ENCODE results near the gene GNAQ.

Gene GNAQ

DNA sequence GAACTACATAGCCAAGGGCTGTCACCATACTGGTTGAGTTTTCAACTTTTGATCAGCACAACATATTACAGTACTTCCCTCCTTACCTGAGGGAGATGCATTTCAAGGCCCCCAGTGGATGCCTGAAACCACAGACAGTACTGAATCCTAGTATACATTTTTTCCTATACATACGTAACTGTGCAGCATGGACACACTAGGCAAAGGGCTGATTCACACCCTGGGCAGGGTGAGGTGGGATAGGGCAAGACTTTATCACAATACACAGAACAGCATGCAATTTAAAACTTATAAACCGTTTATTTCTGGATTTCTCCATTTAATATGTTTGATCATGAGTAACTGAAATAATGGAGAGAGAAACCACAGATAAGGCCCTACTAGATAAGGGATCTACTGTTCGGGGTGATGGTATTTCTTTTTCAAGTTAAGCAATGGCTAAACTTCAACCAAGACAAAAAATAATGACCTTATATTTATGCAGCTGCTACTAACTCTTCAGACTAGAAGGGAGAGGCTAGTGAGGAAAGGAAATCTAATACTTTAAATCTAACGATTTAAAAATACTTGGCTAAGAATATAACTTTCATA is 196.6 kb downstream of the GNAQ start:
- DNase-seq, result no peak

DNA sequence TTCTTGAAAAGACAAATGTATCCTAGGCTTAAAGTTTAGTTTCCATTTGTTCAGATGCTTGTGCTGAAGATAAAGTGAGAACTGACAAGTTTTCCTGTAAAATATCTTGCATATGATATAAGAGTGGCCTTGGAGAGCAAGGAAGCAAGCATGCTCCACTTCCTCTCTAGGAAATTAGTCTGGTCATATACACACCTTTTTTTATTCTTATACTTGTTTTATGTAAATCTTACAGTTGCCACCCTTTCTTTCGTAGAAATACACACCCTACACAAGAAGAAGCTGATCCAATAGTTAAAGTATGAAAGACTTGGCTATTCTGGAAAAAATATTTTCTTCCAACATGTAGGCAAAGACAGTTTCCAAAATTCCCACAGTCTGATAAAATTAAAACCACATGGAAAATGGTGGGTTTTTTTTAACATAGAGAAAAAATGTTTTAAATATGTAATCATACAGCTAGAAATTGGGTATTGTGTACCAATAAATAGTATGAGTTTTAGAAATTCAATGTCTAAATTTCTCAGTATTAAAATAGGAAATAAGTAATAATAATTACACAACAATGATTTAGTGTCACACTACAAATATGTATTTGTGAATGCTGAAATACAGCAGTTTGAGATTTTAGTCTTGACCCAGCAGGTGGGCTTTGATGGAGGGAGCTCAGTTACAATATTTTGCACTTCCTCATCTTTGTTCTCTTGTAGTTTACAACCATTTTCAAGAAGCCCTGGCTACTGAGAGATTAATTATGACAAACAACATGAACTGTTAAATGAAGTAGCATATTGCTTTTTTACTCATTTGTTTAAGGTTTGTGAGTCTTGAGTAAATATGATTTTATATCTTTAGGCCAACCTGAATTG is 197.8 kb downstream of the GNAQ start:
- DNase-seq, result no peak

DNA sequence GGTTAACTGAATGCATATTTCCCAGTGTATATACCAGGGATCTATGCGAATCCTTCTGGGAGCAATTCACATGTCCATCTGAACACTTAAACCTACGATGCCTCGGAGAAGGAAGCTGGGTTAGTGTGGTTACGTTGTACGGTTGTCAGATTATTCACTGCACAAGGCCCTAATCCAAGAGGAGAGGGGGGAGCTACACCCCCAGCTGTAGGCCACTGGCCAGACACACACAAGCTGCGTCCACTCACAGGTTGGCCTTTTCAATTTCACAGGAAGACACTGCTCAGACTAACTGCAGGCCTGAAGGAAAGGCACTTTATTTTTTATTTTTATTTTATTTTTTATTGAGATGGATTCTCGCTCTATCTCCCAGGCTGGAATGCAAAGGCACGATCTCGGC is 199.0 kb downstream of the GNAQ start:
- no peak for DNase-seq

DNA sequence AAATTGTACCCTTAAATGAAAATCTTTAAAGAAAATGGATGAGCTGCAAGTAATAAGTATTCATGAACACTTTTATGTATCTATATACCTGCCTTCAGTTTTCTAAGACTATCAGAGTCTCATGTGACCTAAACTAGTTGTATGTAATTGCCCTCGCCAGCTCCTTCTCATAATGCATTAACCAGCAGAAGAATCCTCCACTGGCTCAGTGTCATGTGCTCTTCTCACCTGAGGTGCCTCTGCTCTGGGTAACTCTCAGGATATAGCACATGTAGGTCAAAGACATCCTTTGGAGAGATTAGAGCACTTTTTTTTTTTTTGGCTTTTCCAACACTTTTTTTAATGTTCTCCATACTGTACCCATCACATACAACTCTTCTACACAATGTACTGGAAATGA is 199.8 kb downstream of the GNAQ start:
- DNase-seq, result no peak

DNA sequence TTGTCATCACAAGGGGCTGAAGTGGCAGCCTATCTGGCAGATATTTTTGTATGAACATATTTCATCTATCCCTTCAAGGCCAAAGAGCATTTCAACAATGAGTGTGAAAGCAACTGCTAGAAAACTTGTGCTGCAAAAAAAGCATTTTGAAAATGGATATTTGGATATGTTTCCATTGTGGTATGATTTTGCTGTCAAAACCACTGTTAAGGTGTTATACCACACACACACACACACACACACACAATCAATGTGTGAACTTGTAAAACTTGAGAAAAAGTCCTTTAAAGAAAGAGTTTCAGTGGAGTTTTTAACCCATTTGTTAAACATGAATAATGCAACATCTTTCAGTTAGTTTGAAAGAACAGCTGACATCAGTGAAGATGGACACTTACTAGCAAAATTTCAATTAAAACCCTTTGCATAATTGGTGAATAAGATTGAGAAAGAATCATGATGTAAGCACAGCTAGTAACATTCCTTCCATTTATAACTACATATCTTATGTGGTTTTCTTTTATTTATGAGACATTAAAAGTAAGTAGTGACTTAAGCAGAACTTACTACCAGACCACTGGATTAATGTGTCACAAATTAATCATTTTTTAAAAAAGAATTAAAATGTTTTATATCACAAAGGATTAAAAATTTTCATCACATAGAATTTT is 200.9 kb downstream of the GNAQ start:
- no peak for DNase-seq

DNA sequence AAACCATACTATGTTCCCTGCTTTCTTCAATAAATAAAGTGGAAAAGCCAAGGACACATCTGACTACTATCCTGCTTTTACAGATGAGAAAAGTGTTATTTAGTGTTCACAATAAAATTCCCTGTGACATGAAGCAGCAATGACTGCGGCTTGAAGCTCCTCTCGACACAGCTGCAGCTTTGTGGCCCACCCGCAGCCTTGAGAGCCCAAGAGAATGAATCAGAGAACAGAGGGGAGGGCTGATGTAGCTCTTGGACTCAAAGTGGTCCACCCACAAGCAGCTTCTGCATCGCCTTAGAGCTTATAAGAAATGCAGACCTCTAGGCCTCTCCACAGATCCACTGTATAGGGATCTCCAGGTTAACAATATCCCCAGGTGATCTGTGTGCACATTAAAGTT is 202.2 kb downstream of the GNAQ start:
- no peak for DNase-seq

DNA sequence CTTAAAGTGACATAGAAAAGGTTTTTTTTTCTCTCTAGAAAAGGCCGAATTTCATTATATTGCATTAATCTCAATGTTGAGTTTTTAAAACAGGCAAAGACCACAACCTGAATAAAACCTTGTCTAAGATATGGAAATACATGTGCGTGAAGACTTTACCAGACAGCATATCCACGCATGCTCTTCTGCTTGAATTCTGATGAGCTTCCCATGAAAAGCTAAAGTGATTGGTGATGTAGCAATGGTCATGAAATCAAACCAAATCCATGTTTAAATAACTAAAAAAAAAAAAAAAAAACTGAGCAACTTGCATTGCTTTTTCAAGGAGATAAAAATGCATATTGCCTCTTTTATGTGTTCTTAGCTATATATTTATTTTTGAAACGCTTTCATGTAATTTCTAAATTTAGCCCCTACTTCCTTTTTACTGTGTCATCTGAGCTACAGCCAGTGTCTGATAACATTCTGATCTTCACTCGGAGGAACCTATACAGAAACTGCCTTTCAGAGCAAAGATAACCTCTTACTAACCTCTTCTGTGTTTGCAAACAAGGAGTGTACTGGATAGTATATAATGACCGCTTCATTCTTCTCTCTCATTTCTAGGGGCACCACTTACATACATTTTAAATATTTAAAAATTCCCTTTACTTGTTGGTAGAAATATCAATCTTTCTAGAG is 204.4 kb downstream of the GNAQ start:
- DNase-seq, result no peak

DNA sequence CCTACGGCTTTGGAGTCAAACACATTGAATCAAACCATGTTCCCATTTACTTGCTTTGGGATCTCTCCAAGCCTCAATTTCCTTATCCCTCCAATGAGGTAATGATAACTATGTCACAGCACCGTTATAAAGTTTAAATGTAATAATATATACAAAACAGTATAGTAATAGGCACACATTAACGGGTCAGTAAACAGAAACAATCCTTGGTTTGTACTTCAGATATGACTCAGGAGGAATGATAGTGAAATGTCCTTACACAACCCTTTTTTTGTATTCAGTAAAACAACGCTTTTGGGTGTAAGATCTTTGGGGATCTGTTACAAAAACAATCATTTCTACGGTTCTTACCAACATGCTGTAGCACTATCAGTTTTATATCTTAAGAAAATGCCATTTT is 205.0 kb downstream of the GNAQ start:
- DNase-seq, result no peak

DNA sequence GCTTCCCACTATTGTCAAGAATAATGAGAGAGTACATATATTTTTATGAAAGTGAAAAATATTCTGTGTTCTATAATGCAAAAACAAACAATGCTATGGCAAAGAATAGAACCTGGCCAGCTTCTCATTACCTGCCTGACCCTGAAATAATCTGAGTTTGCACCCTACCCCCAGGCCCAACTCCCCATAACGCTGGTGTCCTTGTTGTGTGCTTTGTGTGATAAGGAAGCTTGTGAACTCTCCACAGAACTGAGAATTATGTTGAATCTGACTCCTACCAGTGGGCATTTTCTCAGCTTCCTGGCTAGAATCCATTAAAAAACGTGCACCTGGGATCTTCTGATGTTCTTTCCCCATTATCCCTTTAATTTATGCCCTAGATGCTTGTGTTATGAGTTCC is 205.5 kb downstream of the GNAQ start:
- DNase-seq, result no peak

DNA sequence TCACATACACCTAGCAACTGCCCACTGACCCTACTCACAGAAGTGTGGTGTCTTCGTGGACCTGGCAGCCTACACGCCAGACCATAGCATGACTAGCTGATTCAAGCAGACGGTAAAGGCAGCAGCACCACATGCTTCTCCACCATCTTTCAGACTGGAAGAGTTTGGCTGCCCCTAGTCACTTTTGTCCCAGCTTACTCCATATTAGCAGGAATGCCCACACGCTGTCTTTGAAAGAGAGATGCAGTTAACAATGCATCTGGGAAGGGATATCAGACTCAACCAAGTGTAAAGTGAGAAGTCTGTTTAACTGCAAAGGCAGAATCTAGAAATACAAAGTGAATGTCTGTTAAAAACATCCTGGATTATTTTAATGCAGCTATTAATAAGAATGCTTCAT is 206.2 kb downstream of the GNAQ start:
- no peak for DNase-seq

DNA sequence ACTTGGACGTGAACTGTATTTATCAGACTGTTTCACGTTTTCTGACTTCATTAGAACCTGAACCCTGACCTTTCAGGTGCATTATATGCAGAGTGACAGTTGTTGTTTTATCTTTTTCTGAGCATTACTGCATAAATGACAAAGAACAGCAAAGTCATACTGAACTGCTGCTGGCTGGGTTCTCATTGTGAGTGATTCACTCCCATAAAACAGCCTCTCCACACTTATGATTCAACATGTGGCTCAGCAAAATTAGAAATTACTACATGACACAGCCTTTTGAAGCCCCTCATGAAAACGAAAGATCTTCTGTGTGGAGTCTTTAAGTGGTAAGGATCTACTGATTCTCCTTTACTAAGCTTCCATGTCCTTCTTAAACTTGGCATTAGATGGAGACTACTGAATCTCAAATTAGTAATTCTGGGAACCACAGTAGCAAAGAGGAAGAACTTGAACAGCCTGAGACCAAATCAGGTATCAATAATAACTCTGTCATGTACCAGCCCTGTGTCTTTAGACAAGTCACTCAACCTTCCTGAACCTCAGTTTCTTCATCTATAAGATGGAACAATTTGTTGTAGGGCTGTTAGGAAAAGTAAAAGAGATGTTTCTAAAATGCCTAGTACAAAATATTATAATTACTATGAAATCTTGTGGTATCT is 211.2 kb downstream of the GNAQ start:
- DNase-seq, result no peak

DNA sequence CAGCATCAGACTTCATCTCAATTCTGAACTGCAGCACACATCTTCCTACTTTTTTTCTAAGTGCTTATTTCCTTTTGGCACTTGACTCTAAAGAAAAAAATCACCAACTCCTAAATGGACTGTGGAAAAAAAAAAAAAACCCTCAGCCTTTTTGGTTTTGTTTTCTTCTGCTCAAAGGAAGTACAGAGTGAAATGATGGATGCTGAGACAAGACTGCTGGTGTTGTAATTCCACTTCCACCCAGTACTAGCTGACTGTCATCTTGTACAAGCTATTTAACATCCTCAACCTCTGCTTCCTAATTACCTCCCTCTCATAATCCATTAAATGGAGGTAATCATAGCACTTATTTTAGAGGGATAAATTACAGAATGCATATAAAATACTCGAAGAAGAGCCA is 212.0 kb downstream of the GNAQ start:
- no peak for DNase-seq

DNA sequence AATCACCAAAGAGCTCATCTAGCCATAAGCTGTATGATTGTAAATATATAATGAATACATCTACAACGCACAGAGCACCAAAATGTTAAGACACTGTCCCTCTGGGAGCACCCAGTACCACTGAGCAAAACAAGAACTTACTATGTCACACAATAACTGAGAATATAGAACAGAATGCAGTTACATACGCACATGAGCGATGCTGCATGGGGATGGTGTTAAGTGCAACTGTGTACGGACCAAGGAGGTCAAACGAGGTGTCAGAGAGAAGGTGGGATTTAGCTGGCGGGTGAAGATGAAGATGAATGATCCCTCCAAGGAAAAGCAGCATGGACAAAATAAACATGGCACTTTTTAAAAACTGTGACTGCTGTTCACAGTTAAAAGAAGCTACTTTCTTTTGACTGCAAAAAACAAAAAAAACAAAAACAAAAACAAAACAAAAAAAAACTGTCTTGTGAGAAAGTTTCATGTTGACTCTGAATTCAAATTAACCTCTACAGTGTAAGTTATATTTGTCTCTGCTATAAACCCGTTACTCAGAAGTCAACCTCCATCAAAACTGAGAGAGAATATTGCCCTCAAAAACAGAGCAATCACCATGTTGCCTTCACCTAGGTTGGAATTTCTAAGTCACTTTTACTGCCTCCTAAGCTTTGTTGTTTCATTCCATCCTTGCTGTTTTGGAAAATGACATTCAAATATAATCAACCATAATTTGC is 213.9 kb downstream of the GNAQ start:
- DNase-seq, result no peak

DNA sequence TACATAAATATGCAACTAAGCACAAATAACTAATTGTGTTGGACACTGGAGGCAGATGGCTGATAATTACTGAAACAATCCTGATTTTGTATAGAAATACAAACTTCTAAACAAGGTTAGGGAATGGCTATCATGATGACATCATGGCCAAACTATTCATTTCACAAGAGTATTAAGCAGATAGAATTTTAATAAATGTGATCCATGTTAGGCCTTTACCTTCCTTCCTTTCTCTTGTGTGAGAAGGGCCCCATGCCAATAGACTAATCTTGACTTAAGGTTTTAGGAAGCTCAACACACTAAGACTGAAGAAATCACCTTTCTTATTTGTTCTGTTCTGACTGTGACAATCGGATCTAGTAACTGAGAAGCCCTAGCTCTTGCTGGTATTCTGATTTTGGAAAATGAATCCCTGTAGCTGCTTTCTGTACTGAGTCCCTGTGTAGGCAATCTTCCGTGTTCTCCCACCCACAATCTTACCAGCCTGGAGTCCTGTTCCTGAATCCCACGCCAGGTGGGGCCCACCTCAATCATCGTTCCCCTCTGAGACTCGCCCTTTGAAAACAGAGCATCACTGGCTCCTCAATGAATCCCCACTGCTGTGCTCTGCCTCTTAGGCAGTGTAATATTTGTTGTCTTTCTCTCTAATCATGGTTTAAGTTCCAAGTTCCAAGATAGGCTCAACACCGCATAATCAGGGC is 214.8 kb downstream of the GNAQ start:
- DNase-seq, result no peak

DNA sequence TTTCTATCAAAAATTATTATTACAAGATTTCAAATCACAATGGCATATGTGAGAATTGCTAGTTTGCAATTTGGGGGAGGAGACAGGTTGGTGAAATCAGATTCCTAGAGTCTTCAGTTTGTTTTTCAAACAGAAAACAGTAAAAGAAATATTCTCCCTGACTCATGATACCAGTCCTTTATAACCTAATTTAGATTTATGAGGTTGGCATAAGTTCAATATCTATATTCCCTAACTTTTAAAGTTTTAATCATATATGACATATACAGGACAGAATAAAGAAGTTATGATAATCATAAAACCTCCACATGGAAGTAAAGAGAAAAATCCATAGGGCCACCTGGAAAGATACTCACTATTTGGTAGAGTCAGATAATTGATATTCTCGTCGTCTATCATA is 216.4 kb downstream of the GNAQ start:
- no peak for DNase-seq

DNA sequence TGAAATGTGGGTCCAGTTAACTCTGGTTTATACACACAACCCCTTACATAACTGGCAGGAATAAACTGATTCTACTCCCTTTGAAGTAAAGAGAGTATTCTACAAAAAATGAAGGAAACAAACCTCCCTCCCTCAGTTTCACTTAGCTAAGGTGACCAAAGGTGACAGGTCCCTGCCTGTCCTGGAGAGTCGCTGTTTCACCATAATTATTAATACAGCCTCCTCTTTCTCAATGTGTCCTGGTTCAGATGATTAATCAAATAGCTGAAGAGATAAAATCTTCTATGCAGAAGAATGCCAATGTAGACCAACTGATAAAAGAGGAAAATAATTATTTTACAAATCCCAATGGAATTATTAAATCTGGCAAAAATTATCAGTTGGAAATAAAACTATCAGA is 219.8 kb downstream of the GNAQ start:
- no peak for DNase-seq

DNA sequence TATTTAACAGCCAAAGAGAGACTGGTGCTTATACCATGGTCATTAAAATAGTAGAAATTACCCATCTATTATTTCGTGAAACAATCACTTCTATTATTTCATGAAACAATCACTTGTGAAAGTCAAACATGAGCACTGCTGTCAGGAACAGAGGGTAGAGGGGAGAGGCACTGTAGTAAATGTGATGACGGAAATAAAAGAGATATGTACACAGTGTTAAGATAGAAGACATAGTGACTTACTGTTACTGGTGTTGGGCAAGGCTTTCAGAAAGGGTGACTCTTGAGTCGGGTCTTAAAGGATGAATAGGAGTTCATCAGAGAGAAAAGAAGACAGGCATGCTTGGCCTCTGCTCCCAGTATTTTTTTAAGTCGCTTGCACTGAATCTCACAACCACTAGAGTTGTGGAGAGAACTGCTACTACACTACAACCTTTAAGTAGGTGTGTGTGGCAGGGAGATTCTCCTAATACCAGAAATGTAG is 220.9 kb downstream of the GNAQ start:
- no peak for DNase-seq

DNA sequence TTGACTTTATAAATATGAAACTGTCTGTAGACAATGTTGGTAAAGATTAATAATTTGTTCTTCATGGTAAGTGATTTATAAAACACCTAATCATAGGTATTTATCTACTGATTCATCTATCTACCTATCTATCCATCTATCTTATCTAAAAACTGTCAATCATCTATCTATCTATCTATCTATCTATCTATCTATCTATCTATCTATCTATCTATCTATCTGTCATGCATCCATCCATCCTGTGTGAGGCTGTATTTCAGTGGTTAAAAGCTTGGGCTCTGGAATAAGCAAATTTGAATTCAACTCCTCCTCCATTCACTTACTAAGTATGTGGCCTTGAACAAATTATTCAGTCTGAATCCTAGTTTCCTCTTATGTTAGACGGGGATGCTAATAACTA is 221.6 kb downstream of the GNAQ start:
- DNase-seq, result no peak

DNA sequence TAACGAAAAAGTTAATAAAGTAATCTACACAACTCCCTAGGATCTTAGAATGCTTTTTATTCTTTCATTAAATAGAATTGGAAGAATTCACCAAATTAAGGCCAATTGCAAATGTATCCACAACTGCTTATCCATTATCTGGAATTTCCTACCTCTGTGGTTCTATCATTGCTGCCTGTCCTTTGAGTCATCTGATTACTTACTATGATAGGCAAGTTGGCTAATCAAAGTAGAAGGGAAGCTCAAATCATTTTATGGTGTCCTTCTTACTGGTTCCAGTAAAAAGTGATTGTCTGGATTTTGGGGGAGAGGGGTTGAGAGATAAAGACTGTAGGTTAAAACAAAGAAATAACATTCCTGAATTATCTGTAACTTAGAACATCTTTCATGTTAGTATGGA is 222.1 kb downstream of the GNAQ start:
- no peak for DNase-seq

DNA sequence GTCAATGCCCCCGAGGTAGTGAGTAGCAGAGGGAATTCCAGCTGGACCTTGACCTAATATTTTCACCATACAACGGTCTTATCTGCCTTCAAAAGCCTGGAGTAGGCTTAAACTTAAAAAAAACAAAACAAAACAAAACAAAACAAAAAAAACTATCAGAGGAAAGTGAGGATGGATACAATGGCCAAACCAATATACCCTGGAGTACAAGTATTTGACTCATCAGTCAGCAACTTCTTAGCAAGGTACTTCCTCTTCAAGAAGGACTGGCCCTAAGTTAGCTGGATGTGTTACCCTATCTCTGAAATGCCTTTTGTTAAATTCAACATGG is 222.9 kb downstream of the GNAQ start:
- no peak for DNase-seq

DNA sequence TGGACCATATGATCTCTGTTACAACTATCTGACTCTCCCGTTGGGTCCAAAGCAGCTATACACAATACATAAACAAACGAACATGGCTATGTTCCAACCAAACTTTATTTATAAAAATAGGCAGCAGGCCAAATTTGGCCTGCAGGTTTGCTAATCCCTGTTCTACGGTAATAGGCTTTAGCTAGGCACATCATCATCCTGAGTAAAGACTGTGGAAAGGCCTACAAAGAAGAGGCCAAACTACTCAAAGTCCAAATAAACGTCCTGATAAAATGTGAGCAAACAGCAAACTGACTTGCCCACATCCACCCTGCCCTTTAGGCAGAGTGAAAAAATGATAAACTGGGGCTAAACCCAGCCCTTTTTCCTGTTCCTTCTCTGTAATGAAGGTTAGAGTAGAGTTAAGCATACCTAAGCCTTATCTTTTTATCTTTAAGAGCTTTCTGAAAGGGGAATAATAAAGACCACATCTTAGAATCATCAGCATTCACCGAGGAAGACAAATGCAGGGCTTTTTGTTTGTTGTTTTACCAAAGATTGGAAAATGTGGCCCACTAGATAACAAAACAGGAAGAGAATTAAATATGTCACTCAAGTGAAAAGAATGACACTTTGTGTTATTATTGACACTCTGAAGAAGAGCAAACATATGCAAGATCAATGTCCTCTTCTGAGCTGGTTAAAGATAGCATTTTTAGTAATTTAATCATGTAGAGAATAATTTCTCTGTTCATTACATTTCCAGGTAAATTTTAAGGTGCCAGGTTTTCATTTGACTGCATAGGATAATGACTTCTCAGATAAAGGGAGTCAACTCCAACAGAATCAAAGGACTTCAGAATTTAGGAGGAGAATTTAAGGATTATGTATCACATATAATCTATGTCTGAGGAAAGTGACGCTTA is 223.5 kb downstream of the GNAQ start:
- no peak for DNase-seq
